ENCODE measurements around the gene MTHFS.
A peak's percentile ranks its signal among the peaks of the same experiment; 100 is the strongest.
"Not testable (repeated sequence)": the region's sequence is repeated elsewhere in the genome, so short reads cannot be mapped to it uniquely, and the experiment has no call there.

Gene MTHFS

DNA sequence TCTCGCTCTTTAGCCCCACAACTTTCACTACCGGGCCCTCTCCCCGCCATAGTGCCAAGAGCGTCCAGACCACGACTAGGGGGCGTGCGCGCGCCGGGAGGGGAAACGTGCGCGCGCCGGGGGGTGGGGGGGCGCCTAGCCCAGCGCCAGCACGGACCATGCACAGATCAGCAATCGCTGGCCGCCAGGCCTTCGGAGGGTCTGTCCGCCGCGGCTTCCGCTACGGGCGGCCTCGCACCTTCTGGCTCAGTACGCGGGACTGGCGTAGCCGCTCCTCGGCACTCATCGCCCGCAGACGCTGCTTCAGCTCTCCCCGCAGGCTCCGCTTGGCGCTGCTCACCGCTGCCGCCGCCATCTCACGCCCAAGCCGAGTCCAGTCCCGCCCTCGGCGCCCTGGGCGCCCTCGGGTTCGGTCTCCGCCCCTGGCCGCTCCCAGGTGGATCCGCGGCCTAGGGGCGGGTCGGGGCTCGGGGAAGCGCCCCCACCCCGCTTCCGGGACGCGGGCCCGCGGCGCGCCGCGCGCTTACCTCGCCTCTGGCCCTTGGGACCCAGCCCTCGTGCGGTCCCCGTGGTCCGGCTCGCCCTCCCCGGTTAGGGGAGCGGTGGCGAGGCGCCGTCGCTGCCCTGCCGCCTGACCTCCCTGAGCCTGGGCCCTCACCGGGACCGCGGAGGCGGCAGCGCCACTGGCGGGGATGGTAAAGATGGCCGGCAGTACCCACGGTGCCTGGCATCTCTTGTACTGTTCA lies at the start of gene MTHFS:
TSS of gene MTHFS (minus strand) at position 381 of the 746 bp plus-strand sequence. CDS start at position 355, 26 bp downstream.
- DNase-seq, result peak; percentile 48 to 53

GRCh38 chr15:79944622-79945021 lies 47.8 kb upstream of the MTHFS start:
- no peak for DNase-seq

DNA sequence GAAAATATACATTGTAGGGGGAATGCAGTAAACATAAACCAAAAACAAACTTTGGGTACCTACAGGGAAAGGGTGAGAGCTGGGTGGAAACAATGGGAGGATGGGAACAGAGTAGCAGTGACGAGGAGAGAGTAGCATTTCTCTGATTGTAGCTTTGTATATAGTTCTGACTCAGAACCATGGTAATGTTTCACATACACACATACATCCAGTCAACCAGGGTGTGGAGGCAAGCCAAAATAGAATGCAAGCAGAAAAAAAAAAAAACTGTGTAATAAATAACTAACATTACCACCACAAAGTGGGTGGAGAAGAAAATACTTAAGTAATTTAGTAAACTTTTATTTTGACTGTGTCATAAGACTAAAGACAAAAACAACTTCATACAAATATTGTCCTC lies 47.0 kb upstream of the MTHFS start:
- DNase-seq, result no peak

- no peak for DNase-seq
Measured at GRCh38 chr15:79942741-79943481, 46.1 kb upstream of the MTHFS start.

- no peak for DNase-seq
Measured at GRCh38 chr15:79939399-79939798, 42.6 kb upstream of the MTHFS start.

DNA sequence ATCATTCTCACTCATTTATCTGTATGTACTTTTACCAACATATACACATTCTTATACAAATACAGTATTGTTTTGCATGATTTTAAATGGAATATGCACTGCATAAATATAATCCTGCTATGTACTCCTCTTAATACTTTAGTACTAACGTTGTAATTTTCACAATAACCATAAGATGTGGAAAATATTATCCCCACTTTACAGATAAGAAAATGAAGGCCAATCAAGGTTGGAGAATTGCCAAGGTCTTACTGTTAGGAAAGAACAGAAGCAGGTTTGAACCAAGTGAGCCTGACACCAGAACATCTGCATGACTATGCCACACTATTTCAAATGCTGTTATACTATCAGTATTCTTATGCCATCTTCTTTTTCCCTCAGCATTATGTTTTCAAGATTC lies 41.3 kb upstream of the MTHFS start:
- no peak for DNase-seq

- not testable (repeated sequence) for DNase-seq
Measured at GRCh38 chr15:79935556-79936201, 38.9 kb upstream of the MTHFS start.

DNA sequence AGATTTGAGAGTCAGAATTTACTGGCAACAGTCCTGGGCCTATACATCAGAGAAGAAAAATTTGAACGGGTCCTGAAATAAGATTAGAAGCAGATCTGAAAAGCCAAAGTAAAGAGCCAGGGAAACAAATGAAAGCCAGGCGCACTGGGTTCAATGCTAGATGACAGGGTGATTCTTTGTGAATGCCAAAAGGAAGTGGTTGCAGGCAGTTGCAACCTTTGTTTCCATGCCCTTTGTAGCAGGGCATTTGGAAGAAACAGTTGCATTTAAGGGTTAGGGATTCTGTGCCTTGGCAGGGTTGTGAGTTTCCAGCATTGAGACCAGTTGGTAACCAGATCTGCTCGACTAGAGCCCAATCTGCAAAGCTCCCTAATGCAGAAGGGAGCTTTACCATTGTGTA lies 36.4 kb upstream of the MTHFS start:
- DNase-seq, result no peak

DNA sequence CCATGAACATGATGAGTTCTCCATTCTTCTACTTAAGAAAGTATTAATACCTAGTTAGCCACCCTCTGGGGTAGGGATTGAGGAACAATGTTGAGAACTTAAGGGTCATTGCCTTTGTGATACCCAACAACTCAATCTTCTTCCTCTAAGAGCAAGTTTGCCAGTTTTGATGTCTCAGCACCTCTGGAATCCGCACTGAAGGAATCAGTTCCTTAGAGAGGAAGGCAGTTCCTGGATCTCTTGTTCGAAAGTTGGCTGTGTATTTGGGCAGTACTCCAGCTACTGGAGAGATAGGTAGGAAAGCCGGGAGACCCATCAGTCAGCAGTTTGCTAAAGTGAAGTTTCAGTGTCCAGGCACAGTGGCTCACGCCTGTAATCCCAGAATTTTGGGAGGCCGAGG lies 35.6 kb upstream of the MTHFS start:
- no peak for DNase-seq

- DNase-seq, result no peak
Measured at GRCh38 chr15:79930516-79930915, 33.7 kb upstream of the MTHFS start.

DNA sequence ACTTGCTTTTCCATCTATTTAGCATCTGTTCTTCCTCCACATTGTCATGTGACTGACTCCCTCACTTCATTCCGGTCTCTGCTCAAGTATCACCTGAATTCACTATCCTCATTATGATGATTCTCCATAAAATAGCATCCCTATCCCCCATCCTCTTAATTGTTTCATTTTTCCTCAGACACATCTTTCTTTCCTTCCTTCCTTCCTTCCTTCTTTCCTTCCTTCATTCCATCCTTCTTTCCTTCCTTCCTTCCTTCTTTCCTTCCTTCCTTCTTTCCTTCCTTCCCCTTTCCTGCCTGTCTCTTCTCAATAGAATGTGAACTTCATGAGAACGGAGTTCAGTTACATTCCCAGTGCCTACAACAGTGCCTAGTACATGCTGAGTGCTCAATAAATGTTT lies 32.6 kb upstream of the MTHFS start:
- DNase-seq, result no peak

- not testable (repeated sequence) for DNase-seq
Measured at GRCh38 chr15:79926116-79926515, 29.3 kb upstream of the MTHFS start.

DNA sequence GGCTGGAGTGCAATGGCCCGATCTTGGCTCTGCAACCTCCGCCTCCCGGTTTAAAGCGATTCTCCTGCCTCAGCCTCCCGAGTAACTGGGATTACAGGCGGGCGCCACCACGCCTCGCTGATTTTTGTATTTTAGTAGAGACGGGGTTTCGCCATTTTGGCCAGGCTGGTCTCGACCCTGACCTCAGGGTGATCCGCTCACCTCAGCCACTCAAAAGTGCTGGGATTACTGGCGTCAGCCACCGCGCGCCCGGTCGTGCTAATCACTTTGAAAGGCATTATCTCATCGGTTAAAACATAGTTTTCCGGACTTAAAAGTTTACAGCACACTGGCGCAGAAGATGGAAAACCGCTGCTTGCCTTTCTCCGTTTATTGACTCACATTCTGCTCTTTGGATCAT lies 27.6 kb upstream of the MTHFS start:
- DNase-seq, result no peak

DNA sequence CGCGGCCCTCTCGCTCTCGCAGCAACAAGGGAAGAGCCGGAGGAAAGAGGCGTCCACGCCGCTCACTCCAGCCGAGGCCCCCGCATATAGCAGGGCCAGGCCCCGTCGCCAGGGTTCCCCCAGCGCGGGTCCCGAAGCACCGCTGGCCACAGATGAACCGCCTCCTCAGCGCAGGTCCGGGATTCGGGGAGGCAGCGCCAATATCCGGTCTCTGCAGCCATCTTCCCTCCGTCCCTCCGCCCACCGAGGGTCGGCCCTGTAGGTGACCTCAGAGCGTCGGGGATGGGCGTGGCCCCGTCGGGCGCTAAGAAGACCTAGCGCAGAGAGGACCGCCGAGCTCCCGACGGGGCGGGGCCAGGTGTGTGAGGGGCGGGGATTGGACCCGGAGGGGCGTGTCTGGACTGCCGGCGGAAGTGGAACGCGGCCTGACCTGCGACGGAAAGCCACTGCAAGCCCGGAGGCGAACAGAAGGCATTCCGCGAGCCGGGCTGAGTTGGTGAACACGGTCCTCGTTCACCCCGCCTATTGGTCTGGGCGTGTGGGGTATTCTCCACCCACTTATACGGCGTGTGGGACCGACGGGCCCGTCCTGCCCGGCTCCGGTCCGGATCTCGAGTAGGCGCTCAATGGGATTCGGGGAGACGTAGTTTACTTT lies 26.8 kb upstream of the MTHFS start:
- peak; percentile 90 for DNase-seq

- no peak for DNase-seq
Measured at GRCh38 chr15:79923079-79923514, 26.3 kb upstream of the MTHFS start.

GRCh38 chr15:79922512-79923078 lies 25.8 kb upstream of the MTHFS start:
- no peak for DNase-seq

DNA sequence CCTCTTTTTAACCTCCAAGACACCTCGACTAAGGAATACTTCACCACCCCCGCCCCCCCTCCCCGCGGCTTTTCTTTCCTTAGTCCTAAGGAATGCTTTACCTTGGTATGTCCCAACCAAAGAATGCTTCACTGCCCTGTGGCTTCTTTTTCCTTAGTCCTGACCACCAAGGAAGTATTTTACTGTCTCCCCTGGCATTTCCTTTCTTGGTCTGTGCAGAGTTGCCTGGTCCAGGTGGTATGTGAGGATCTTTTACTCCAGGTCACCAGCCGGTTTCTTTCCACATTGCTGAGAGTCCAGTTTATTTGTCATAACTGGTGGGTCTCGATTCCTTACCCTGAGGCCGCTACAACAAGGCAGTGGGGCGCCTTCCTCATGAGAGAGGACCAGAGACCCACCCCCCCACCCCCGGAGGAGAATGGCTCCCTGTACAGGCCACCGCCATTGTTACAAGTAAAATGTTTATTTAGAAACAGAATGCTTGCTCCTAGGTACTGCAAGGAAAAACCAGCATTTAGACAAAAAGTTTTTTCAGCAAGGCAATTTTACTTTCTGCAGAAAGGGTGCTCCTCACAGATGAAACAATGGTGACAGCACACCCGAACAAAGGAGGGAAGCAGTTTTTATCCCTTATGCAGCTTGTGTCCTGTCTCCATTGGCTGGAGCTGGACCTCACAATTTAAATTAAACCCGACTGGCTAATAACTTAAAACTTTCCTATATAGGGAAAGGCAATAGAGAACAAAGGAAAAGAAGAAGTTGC lies 23.1 kb upstream of the MTHFS start:
- no peak for DNase-seq

GRCh38 chr15:79919090-79919748 lies 22.4 kb upstream of the MTHFS start:
- no peak for DNase-seq

DNA sequence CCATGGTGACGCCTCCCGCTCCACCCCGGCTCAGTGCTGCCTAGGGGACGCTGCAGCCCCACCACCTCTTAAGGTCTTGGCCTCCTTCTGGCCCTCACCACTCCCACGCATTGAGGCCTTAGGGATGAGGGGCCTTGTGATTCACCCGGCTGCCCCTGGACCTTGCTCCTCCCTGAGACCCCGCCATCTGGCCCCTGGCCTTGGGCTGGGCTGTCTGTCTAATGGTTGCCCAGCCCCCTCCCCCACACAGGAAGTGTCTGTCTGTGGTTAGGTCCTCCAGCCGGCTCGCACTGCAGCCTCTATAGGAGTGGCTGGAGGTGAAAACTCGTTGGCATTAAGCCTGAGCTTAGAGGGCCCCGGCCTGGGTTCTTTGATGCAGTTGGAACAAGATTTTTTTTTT lies 21.5 kb upstream of the MTHFS start:
- DNase-seq, result no peak

DNA sequence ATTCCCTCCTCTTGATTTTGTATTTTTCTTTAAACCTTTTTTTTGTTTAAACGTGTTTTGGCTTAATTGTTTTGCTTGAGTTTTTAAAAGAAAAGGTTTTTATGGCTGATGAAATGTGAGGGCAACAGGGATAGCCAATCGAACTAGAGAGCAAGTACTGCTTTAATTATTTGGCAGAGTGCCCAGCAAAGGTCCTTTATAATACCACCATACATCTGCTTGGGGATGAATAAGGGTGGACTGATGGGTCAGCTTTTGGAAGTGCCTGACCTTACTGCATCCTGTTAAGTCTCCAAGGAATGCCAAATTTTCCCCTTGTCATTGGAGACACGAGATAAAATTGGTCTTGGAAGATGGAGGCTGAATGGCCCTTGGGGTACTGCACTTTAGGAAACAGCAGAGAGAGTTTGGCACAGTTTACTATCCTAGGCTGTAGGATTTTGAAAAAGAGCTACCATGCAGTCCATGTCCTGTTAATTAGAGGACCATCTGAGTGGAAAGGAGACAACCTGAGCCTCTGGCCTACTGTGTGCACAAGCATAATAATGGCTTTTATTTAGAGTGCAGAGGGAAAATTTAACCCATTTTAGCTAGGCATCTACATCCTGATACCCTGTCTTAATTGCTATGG lies 19.8 kb upstream of the MTHFS start:
- no peak for DNase-seq

Measured in NCI-H1930 (cell line).